Activated CD4-positive, alpha-beta memory T cell treated with anti-CD3 and anti-CD28 coated beads for 36 hours (primary cell): Measurements from ENCODE around the gene ACD. TPM values are rescaled to one million over a fixed set of nuclear protein-coding genes. Genes with fewer than 3 reads are reported as not detected.

ENCODE experiments used
- CTCF ChIA-PET: fragments of 350-600 bp; sonication (Branson Sonifier 250); formaldehyde crosslinking; loops from one replicate; lab custom pipeline; 2021; ENCODE audit warnings: antibody characterized with exemption, inconsistent platforms; lab: Charles Lee
- POLR2A ChIA-PET: fragments of 350-600 bp; sonication (Branson Sonifier 250); formaldehyde crosslinking; loops from one replicate; lab custom pipeline; 2021; ENCODE audit warnings: antibody characterized with exemption; lab: Charles Lee
- DNase-seq: peaks from one replicate; pipeline ENCODE4 v3.0.0-alpha.2; 2020
- H3K27ac Mint-ChIP-seq: one replicate; pipeline ENCODE4 v1.8.0; 2021; ENCODE audit warnings: mixed read lengths
- H3K27me3 Mint-ChIP-seq: one replicate; pipeline ENCODE4 v1.8.0; 2021; ENCODE audit warnings: mixed read lengths
- H3K36me3 Mint-ChIP-seq: one replicate; pipeline ENCODE4 v1.8.0; 2021; ENCODE audit warnings: mixed read lengths
- H3K4me1 Mint-ChIP-seq: one replicate; pipeline ENCODE4 v1.8.0; 2021; ENCODE audit warnings: low read depth, mixed read lengths
- H3K4me3 Mint-ChIP-seq: one replicate; pipeline ENCODE4 v1.8.0; 2021; ENCODE audit warnings: mild to moderate bottlenecking, mixed read lengths
- H3K9me3 Mint-ChIP-seq: one replicate; pipeline ENCODE4 v1.8.0; 2021; ENCODE audit warnings: mixed read lengths
- intact Hi-C: fragments of 100-400 bp; cut with micrococcal nuclease; formaldehyde crosslinking; loops from one replicate; pipeline ENCODE4 v1.15.1; 2023
- total RNA-seq, 2 experiments: library from RNA; stranded (reverse); gene quantifications; one replicate each; pipeline ENCODE4 v1.2.3, GENCODE V29; 2021

Gene ACD
- total RNA-seq, 2 experiments from 2014 or later: 63.0 to 63.9 TPM

DNA sequence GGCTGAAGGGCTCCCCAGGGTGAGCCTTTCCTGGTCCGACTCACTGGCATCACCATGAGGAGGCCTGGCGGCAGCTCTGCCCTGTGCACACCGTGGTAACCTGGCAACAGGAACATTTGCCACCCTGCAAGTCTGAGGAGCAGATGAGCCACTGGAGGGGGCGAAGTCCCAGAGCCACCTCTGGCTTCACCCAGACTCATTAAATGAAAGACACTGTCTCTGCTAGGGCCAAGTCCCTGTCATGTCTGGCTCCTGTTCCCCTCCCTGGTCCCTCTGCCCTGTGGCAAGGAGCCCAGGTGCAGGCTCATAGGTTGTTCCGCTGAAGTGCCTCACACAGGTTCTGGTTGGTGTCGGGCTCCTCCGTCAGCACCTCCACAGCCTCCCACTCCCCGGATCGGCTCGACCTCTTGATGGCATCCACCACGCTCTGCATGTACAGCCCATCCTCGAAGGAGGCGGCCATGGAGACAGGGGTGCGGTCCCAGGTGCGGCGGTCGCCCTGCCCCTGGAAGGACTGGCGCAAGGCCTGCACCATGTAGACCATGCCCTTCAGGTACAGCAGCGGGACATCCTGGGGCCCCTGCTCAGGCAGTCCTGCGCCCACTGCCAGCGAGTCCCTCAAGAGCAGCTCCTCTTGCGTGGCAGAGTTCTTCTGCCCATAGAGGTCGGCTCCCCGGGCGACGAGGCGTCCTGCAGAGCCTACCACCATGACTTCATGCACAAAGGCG, 15.0 kb upstream of the ACD start:
- no peak for DNase-seq
- intact Hi-C loops: loop anchor here (5.0 kb wide), 1 partner anchor 197 kb away; the partner anchor contains the start of gene EDC4
- POLR2A ChIA-PET: no interaction called here
- CTCF ChIA-PET: interaction anchor here (1.2 to 1.3 kb wide), 2 partner anchors 154 kb away, joined by 4 read pairs; no protein-coding TSS in a partner anchor
- H3K9me3 Mint-ChIP-seq: no peaks in the 10 kb centered on the region
- no peak overlapping the region for H3K27ac Mint-ChIP-seq
- H3K4me3 Mint-ChIP-seq: no peak overlapping the region
- H3K27me3 Mint-ChIP-seq: no peaks in the 10 kb centered on the region
- no peaks in the 10 kb centered on the region for H3K36me3 Mint-ChIP-seq
- no peaks in the 10 kb centered on the region for H3K4me1 Mint-ChIP-seq

GRCh38 chr16:67673712-67674580, 13.9 kb upstream of the ACD start:
- no peaks in the 10 kb centered on the region for H3K36me3 Mint-ChIP-seq
- H3K27me3 Mint-ChIP-seq: no peaks in the 10 kb centered on the region
- no peaks in the 10 kb centered on the region for H3K9me3 Mint-ChIP-seq
- DNase-seq: no peak
- no peak overlapping the region for H3K4me3 Mint-ChIP-seq
- ChIA-PET POLR2A (no interaction called here), CTCF (interaction anchor here (0.8 to 2.0 kb wide), 5 partner anchors 112 to 209 kb away, joined by 3 to 14 read pairs (median 4); partner anchors contain the start of genes RANBP10 and TSNAXIP1)
- H3K27ac Mint-ChIP-seq: no peak overlapping the region
- intact Hi-C loops: loop anchor here (5.0 kb wide), 1 partner anchor 198 kb away; the partner anchor contains the start of gene EDC4
- no peaks in the 10 kb centered on the region for H3K4me1 Mint-ChIP-seq

DNA sequence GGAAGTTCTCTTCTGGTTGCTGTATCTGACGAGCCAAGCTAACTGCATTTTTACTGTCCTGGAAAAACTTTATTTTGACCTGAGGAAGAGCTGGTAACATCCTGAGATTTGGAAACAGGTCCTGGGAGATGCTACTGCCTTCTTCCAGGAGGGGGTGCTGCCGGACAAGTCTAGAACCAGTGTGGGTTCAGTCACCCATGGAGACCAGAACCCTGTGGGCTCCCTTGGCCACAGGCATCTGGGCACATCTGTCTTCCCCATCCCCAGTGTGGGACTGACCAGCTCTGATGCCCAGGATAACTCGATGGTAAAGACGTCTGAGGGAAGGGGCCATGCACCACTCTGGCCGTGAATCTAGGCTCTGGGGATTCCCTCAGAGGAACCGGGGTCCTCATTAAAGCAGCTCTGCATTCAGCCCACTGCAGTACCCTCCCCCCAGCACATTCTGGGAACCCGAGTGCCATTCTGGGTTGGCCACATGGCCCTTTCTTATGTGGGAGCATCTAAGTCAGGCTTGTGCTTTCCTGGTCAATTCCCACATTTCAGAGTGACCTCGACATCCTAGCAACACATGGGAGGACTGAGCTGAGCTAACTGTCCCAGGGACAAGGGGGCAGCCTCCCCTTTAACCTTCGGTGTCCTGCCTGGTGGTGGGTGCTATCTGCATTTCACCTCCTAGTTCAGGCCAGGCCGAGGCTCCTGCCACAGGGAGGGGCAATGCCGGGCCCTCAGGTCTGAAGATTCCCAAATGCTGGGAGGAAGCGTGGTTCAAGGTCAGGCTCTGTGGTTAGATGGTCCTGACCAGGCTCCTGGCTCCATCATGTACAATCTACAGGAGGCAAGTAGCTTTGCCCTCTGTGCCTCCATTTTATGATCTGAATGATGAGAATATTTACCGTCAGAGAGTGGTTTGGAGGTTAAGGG, 12.9 kb upstream of the ACD start:
- ChIA-PET POLR2A (no interaction called here), CTCF (interaction anchor here (0.6 to 2.0 kb wide), 21 partner anchors 8 to 368 kb away, joined by 3 to 14 read pairs (median 4); partner anchors contain the start of genes EDC4, RANBP10 and TSNAXIP1)
- Mint-ChIP-seq H3K4me3 (no peak overlapping the region), H3K9me3 (no peaks in the 10 kb centered on the region), H3K36me3 (no peaks in the 10 kb centered on the region), H3K27ac (no peak overlapping the region), H3K4me1 (no peaks in the 10 kb centered on the region), H3K27me3 (no peaks in the 10 kb centered on the region)
- intact Hi-C loops: loop anchor here (5.0 kb wide), 1 partner anchor 199 kb away; the partner anchor contains the start of gene EDC4
- peak; percentile 68 for DNase-seq

- H3K4me3 Mint-ChIP-seq: no peak overlapping the region
Measured at GRCh38 chr16:67672306-67672705, 12.2 kb upstream of the ACD start.

DNA sequence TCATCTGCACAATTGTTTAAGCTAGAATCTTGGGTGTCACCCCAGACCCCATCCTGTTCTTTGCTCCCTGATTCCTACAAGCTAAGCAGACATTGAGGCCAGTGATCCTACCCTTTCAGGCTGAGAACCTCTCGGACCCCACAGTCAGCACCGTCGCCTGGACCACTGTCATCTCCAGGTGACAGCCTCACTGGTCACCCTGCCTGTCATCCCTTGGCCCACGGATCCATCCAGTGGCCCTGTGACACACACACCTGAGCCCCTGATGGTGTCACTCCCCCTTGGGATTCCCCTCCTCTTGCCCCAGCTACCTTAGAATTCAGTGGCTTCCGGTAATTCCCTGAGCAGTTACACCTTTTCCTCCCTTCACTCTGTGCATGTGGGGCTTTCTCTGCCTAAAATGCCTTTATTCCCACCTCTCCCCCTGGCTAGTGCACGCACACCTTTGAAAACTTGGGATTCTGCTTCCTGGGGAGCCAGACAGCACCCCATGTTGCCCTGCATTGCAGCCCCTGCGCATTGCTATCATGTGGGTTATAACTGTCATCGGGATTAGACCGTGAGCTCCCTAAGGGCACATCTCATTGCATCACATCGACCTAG, 9.5 kb upstream of the ACD start:
- CTCF ChIA-PET: interaction anchor here (0.8 to 7.8 kb wide), 10 partner anchors 49 to 259 kb away, joined by 3 to 91 read pairs (median 4); partner anchors contain the start of genes ATP6V0D1, CTCF, GFOD2 and NUTF2
- Mint-ChIP-seq H3K4me3 (no peak overlapping the region), H3K36me3 (peaks cover under 1% of the 10 kb centered on the region), H3K27ac (no peak overlapping the region), H3K9me3 (no peaks in the 10 kb centered on the region), H3K27me3 (no peaks in the 10 kb centered on the region), H3K4me1 (peaks cover 15% of the 10 kb centered on the region)
- POLR2A ChIA-PET: no interaction called here
- intact Hi-C loops: loop anchor here (5.0 to 10.0 kb wide), 5 partner anchors 138 to 1665 kb away; partner anchors contain the start of genes CENPT, COG8, EDC4 and FHOD1
- no peak for DNase-seq

More at GRCh38 chr16:67672306-67672705, 12.2 kb upstream of the ACD start:
- DNase-seq: no peak
- ChIA-PET POLR2A (no interaction called here), CTCF (interaction anchor here (0.6 to 2.0 kb wide), 18 partner anchors 9 to 368 kb away, joined by 3 to 14 read pairs (median 4); partner anchors contain the start of genes EDC4, RANBP10 and TSNAXIP1)
- Mint-ChIP-seq H3K9me3 (no peaks in the 10 kb centered on the region), H3K27me3 (no peaks in the 10 kb centered on the region), H3K36me3 (no peaks in the 10 kb centered on the region), H3K27ac (no peak overlapping the region), H3K4me1 (peaks cover 5% of the 10 kb centered on the region)
- intact Hi-C loops: loop anchor here (5.0 kb wide), 1 partner anchor 200 kb away; the partner anchor contains the start of gene EDC4

DNA sequence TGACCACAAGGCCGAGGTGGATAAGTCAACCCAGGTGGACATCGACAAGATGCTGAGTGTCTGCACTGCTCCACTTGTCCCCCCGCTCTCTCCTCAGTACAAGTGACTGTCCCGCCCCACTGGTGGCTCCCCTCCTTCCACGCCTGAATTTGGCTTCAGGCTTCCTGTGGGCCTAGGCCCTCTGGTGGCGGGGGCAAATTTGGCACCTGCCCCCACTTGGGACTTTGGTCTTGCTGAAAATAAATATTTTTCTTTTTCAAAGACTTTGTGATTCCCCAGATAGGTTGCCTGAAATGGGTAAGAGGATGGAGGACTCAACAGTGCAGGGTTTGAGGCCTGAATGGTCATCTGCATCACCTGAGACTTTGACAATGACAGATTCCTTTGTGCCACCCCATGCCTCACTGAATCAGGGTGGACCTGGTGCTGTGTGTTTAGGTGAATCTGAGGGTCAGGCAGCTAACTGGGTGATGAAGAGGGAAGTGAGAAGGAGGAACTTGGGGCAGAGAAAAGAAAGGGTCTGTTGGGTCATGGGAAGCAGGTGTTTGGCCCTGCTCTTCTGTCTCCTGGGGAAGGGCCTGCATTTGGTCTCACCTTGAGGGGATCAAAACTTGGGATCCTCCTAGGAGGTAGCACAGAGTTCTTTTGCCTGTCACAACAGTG, 8.6 kb upstream of the ACD start:
- Mint-ChIP-seq H3K27ac (no peak overlapping the region), H3K4me1 (peaks cover 15% of the 10 kb centered on the region), H3K36me3 (peaks cover 7% of the 10 kb centered on the region), H3K4me3 (no peak overlapping the region), H3K9me3 (no peaks in the 10 kb centered on the region), H3K27me3 (no peaks in the 10 kb centered on the region)
- no peak for DNase-seq
- CTCF ChIA-PET: interaction anchor here (0.8 to 7.8 kb wide), 18 partner anchors 10 to 187 kb away, joined by 3 to 91 read pairs (median 4); partner anchors contain the start of genes ATP6V0D1, CTCF and GFOD2
- POLR2A ChIA-PET: interaction anchor here (0.6 kb wide), 1 partner anchor 186 kb away, joined by 3 read pairs; no protein-coding TSS in a partner anchor
- intact Hi-C loops: loop anchor here (1.0 to 10.0 kb wide), 5 partner anchors 139 to 1666 kb away; partner anchors contain the start of genes CENPT, COG8, FHOD1 and NIP7

DNA sequence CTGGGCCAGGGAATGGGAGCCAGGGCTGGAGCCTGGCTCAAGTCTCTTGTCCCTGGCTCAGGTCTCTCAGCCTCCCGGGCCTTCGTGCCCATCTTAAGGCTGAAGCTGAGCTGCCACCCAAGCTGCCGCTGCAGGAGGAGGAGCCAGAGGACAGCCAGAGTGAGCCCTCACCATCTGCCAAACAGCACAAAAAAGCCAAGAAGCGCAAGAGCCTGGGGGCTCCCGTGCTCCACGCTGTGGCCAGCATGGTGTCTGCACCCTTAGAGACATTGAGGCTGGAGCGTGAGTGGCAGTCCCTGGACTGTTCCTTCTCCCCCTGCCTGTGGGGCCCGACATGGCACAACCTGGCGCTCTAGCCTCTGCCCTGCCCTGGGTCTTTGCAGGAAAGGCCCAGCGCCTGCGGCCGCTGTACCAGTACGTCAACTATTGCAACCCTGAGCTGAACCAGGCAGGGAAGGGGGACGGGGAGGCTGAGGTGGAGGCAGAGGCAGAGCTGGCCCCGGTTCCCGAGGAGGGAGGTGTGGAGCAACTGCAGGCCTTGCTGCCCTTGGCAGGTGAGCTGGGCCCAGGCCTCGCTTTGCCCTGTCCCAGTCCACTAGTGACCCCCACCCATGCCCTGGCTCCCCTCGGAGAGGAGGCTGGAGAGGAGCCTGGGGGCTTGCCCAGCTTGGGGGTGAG, 7.9 kb upstream of the ACD start:
- no peak overlapping the region for H3K27ac Mint-ChIP-seq
- H3K9me3 Mint-ChIP-seq: no peaks in the 10 kb centered on the region
- ChIA-PET CTCF (interaction anchor here (0.6 to 7.8 kb wide), 23 partner anchors 9 to 187 kb away, joined by 3 to 91 read pairs (median 4); partner anchors contain the start of genes ATP6V0D1, CARMIL2, CTCF and GFOD2), POLR2A (interaction anchor here (0.6 to 1.4 kb wide), 4 partner anchors 10 to 185 kb away, joined by 3 read pairs; no protein-coding TSS in a partner anchor)
- peak; percentile 90 for DNase-seq
- H3K4me1 Mint-ChIP-seq: peaks cover 15% of the 10 kb centered on the region
- intact Hi-C loops: loop anchor here (1.0 to 10.0 kb wide), 6 partner anchors 51 to 1667 kb away; partner anchors contain the start of genes CENPT, COG8, FHOD1 and GFOD2
- H3K36me3 Mint-ChIP-seq: peaks cover 7% of the 10 kb centered on the region
- no peaks in the 10 kb centered on the region for H3K27me3 Mint-ChIP-seq
- peak overlapping the region; percentile 82 for H3K4me3 Mint-ChIP-seq

GRCh38 chr16:67667453-67667816, 7.4 kb upstream of the ACD start:
- intact Hi-C loops: loop anchor here (2.0 to 10.0 kb wide), 5 partner anchors 51 to 1667 kb away; partner anchors contain the start of genes CENPT, COG8, FHOD1 and GFOD2
- H3K4me1 Mint-ChIP-seq: peaks cover 15% of the 10 kb centered on the region
- H3K27ac Mint-ChIP-seq: no peak overlapping the region
- DNase-seq: no peak
- H3K27me3 Mint-ChIP-seq: no peaks in the 10 kb centered on the region
- peak overlapping the region; percentile 82 for H3K4me3 Mint-ChIP-seq
- H3K9me3 Mint-ChIP-seq: no peaks in the 10 kb centered on the region
- ChIA-PET POLR2A (interaction anchor here (0.6 to 1.4 kb wide), 3 partner anchors 11 to 166 kb away, joined by 3 read pairs; no protein-coding TSS in a partner anchor), CTCF (interaction anchor here (0.6 to 7.8 kb wide), 22 partner anchors 9 to 186 kb away, joined by 3 to 91 read pairs (median 4); partner anchors contain the start of genes ATP6V0D1, CARMIL2, CTCF and GFOD2)
- peaks cover 7% of the 10 kb centered on the region for H3K36me3 Mint-ChIP-seq
